ENCODE data around the gene CDH10.

Gene CDH10

GRCh38 chr5:24602188-24602587, 42.6 kb downstream of the CDH10 start:
- DNase-seq, result no peak
- intact Hi-C loops (cut with DNase I; ENCODE audit: low total_unique reads), result no loop called here
- Histone ChIP-seq H3K27me3 (no peaks in the 10 kb centered on the region), H3K4me3 (no peak overlapping the region), H3K9me3 (no peaks in the 10 kb centered on the region), H3K36me3 (no peaks in the 10 kb centered on the region), H3K4me1 (no peaks in the 10 kb centered on the region), H3K27ac (no peak overlapping the region)
- TF ChIP-seq, protein P1, sequence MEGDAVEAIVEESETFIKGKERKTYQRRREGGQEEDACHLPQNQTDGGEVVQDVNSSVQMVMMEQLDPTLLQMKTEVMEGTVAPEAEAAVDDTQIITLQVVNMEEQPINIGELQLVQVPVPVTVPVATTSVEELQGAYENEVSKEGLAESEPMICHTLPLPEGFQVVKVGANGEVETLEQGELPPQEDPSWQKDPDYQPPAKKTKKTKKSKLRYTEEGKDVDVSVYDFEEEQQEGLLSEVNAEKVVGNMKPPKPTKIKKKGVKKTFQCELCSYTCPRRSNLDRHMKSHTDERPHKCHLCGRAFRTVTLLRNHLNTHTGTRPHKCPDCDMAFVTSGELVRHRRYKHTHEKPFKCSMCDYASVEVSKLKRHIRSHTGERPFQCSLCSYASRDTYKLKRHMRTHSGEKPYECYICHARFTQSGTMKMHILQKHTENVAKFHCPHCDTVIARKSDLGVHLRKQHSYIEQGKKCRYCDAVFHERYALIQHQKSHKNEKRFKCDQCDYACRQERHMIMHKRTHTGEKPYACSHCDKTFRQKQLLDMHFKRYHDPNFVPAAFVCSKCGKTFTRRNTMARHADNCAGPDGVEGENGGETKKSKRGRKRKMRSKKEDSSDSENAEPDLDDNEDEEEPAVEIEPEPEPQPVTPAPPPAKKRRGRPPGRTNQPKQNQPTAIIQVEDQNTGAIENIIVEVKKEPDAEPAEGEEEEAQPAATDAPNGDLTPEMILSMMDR (IDR thresholded peaks at IDR 0.05), result no peak

GRCh38 chr5:24598956-24599355, 45.8 kb downstream of the CDH10 start:
- Histone ChIP-seq H3K36me3 (no peaks in the 10 kb centered on the region), H3K27ac (no peak overlapping the region), H3K4me3 (no peak overlapping the region), H3K27me3 (no peaks in the 10 kb centered on the region), H3K4me1 (no peaks in the 10 kb centered on the region), H3K9me3 (no peaks in the 10 kb centered on the region)
- TF ChIP-seq, protein P1 (IDR thresholded peaks at IDR 0.05), result no peak
- intact Hi-C loops (cut with DNase I; ENCODE audit: low total_unique reads), result no loop called here
- DNase-seq, result no peak

DNA sequence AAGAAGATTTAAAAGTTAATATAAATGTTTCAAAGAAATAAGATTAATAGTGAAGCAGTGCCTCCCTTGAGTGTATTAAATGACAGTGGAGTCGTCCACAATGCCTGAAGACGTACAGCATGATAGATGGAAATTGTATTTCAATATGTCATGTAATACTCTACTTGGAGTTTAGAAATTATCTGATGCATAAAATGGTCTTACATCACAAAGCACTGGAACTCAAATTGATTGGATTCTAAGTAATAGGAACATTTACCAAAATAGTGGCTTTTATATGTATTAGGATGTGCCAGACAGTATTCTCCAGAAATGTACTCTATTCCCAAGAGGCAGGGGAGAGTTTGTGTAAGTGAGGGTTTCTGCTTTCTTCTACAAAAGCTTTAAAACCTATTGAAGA, 49.4 kb downstream of the CDH10 start:
- Histone ChIP-seq H3K4me1 (no peaks in the 10 kb centered on the region), H3K27ac (no peak overlapping the region), H3K9me3 (no peaks in the 10 kb centered on the region), H3K27me3 (no peaks in the 10 kb centered on the region), H3K4me3 (no peak overlapping the region), H3K36me3 (no peaks in the 10 kb centered on the region)
- TF ChIP-seq, protein P1 (IDR thresholded peaks at IDR 0.05), result no peak
- no peak for DNase-seq
- intact Hi-C loops (cut with DNase I; ENCODE audit: low total_unique reads), result no loop called here

GRCh38 chr5:24591426-24591825, 53.4 kb downstream of the CDH10 start:
- intact Hi-C loops (cut with DNase I; ENCODE audit: low total_unique reads), result no loop called here
- no peak overlapping the region for H3K4me3 ChIP-seq
- TF ChIP-seq, protein P1 (IDR thresholded peaks at IDR 0.05), result no peak
- DNase-seq, result no peak
- no peaks in the 10 kb centered on the region for H3K36me3 ChIP-seq
- no peaks in the 10 kb centered on the region for H3K9me3 ChIP-seq
- no peaks in the 10 kb centered on the region for H3K4me1 ChIP-seq
- H3K27me3 ChIP-seq, result no peaks in the 10 kb centered on the region
- no peak overlapping the region for H3K27ac ChIP-seq

GRCh38 chr5:24589566-24589965, 55.2 kb downstream of the CDH10 start:
- no peak overlapping the region for H3K4me3 ChIP-seq
- TF ChIP-seq, protein P1 (IDR thresholded peaks at IDR 0.05), result no peak
- no peaks in the 10 kb centered on the region for H3K27me3 ChIP-seq
- H3K36me3 ChIP-seq, result no peaks in the 10 kb centered on the region
- H3K4me1 ChIP-seq, result no peaks in the 10 kb centered on the region
- H3K27ac ChIP-seq, result no peak overlapping the region
- no peaks in the 10 kb centered on the region for H3K9me3 ChIP-seq
- intact Hi-C loops (cut with DNase I; ENCODE audit: low total_unique reads), result no loop called here
- DNase-seq, result no peak

DNA sequence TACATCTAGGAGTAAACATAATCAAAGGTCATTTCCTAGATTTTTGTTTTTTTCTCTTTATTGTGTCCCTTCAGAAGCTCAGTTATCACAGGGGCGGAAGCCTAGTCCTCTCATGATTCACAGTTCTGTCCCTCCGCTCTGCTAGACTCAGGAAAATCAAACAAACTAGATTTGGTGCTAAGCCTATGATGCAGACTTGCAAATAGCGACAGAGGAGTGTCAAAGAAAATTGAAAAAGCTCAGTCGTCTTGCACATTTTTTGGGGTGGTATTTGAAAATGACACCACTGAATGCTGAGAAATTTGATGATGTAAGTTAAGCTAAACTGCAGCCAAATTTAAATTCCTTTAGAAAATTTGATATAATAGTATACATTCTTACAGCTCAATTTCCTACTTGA, 59.0 kb downstream of the CDH10 start:
- intact Hi-C loops (cut with DNase I; ENCODE audit: low total_unique reads), result no loop called here
- Histone ChIP-seq H3K27me3 (no peaks in the 10 kb centered on the region), H3K36me3 (no peaks in the 10 kb centered on the region), H3K27ac (no peak overlapping the region), H3K9me3 (no peaks in the 10 kb centered on the region), H3K4me1 (no peaks in the 10 kb centered on the region), H3K4me3 (no peak overlapping the region)
- no peak for DNase-seq
- TF ChIP-seq, protein P1 (IDR thresholded peaks at IDR 0.05), result no peak

All from tibial artery (tissue), 4 donors.